ENCODE data around the gene CD200R1.

CD200R1 gene

DNA sequence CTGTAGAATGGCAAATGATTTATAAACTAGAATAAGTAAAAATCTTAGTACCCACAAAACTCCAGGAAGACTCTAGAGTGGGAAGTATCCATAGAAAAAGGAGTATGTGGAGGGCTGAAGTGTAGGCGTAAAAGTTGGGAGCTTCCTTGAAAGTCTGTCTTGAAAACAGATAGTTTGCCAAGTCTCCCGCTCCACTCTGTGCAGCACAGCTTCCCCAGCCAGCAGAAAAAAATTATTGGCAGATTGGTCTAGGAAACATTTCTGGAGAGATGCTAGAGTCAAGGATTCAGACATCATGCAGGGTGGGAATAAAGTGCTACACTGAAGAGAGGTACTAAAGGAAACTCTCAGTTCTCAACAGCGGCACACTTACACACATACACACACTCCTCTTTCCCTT, 74.8 kb downstream of the CD200R1 start:
- Mint-ChIP-seq H3K36me3 (ENCODE audit: low read depth) (no peaks in the 10 kb centered on the region), H3K27me3 (ENCODE audit: low read depth, poor library complexity) (no peaks in the 10 kb centered on the region), H3K27ac (no peak overlapping the region), H3K4me1 (no peaks in the 10 kb centered on the region), H3K9me3 (peaks cover 19% of the 10 kb centered on the region), H3K4me3 (no peak overlapping the region)
- no peak for DNase-seq
- TF ChIP-seq, protein P1, sequence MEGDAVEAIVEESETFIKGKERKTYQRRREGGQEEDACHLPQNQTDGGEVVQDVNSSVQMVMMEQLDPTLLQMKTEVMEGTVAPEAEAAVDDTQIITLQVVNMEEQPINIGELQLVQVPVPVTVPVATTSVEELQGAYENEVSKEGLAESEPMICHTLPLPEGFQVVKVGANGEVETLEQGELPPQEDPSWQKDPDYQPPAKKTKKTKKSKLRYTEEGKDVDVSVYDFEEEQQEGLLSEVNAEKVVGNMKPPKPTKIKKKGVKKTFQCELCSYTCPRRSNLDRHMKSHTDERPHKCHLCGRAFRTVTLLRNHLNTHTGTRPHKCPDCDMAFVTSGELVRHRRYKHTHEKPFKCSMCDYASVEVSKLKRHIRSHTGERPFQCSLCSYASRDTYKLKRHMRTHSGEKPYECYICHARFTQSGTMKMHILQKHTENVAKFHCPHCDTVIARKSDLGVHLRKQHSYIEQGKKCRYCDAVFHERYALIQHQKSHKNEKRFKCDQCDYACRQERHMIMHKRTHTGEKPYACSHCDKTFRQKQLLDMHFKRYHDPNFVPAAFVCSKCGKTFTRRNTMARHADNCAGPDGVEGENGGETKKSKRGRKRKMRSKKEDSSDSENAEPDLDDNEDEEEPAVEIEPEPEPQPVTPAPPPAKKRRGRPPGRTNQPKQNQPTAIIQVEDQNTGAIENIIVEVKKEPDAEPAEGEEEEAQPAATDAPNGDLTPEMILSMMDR (IDR thresholded peaks at IDR 0.05), result no peak

DNA sequence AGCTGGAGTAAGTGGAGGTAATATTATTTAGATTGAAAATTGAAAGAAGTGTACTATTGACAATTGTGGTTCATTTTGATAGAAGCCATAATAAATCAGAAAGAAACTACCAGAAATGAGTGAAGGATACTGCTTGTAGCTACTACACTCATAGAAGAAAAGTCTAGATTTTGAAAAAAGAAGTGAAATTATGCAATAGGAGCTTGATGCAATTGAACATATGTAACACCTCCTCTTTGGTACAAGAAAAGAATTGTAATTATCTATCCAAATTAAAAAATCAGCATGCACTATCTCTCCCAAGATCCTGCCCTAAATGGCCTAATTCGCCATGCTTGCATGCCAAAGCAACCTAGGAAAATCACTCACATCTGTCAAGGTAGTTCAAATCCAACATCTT, 77.1 kb downstream of the CD200R1 start:
- Mint-ChIP-seq H3K36me3 (ENCODE audit: low read depth) (no peaks in the 10 kb centered on the region), H3K4me3 (no peak overlapping the region), H3K27me3 (ENCODE audit: low read depth, poor library complexity) (no peaks in the 10 kb centered on the region), H3K9me3 (no peaks in the 10 kb centered on the region), H3K27ac (no peak overlapping the region), H3K4me1 (no peaks in the 10 kb centered on the region)
- TF ChIP-seq, protein P1 (IDR thresholded peaks at IDR 0.05), result no peak
- DNase-seq, result no peak

DNA sequence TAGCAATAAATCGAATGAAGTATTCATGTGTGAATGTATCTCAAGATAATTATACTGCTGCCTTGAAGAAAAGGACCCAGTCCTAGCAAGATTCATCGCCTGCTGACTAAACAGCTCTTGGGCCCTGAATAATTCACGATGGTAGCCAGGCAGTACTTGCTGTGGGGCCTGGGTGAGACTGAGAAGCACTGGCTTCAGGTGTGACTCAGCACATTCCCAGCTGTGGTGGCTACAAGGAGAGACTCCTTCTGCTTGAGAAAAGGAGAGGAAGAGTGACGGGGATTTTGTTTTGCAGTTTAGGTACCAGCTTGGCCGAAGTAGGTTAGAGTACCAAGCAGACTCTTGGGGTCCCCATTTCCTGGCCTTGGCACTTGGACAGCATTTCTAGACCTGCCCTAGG, 80.6 kb downstream of the CD200R1 start:
- Mint-ChIP-seq H3K4me3 (no peak overlapping the region), H3K4me1 (no peaks in the 10 kb centered on the region), H3K9me3 (peaks cover 5% of the 10 kb centered on the region), H3K36me3 (ENCODE audit: low read depth) (no peaks in the 10 kb centered on the region), H3K27me3 (ENCODE audit: low read depth, poor library complexity) (no peaks in the 10 kb centered on the region), H3K27ac (no peak overlapping the region)
- TF ChIP-seq, protein P1 (IDR thresholded peaks at IDR 0.05), result no peak
- no peak for DNase-seq

DNA sequence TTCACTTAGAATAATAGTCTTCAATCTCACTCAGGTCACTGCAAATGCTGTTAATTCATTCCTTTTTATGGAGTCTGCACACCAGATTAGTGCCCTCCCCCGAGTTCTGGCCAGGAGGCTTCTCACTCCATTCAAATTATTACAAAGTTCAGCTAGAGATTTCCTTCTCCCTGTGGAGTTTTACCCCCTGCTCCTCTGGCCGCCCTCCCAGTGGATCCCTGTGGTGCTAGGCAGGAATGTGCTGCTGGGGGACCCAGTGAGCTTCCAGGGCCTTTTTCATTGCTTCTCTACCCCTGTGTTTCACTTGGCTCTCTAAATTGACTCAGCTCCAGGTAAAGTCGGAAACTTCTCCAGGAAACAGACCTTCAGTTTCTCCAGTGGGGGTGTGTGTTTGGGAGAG, 85.5 kb downstream of the CD200R1 start:
- peaks cover 5% of the 10 kb centered on the region for H3K9me3 Mint-ChIP-seq

DNA sequence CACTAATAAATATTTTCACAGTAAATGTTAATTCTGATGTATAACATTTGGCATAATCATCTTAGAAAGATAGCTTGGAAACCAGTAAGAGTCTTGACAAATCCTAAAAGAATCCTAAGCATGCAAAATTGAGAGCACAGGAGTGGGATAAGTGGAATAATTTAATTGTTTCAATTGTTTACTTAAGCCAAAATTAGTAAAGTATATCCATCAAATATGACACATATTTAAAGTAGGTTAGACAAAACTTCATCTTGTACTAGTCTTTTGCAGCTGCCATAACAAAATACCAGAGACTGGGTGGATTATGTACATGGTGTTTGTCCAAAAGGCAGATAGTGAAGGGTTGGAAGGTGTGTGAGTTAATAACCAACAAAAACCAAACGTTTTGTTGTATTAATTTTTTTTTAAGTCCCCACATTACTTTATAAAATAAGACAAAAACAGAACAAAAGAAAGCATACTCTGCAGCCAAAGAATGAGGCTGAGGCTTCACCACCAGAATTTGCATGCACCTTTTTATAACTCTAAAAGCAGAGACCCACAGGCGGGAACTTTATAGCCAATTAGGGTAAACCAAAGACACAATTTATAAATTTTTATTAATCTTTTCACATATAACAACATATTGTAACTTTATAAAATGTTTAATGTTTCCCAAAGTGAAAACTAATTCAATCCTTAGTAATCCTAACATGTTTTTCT, 86.4 kb downstream of the CD200R1 start:
- Mint-ChIP-seq H3K36me3 (ENCODE audit: low read depth) (no peaks in the 10 kb centered on the region), H3K27me3 (ENCODE audit: low read depth, poor library complexity) (no peaks in the 10 kb centered on the region), H3K4me1 (no peaks in the 10 kb centered on the region), H3K4me3 (no peak overlapping the region), H3K9me3 (peaks cover 5% of the 10 kb centered on the region), H3K27ac (no peak overlapping the region)
- TF ChIP-seq, protein P1 (IDR thresholded peaks at IDR 0.05), result no peak
- no peak for DNase-seq

More for the DNA sequence above, 85.5 kb downstream of the CD200R1 start:
- Mint-ChIP-seq H3K4me3 (no peak overlapping the region), H3K27me3 (ENCODE audit: low read depth, poor library complexity) (no peaks in the 10 kb centered on the region), H3K27ac (no peak overlapping the region), H3K4me1 (no peaks in the 10 kb centered on the region), H3K36me3 (ENCODE audit: low read depth) (no peaks in the 10 kb centered on the region)
- TF ChIP-seq, protein P1 (IDR thresholded peaks at IDR 0.05), result no peak
- DNase-seq, result no peak

DNA sequence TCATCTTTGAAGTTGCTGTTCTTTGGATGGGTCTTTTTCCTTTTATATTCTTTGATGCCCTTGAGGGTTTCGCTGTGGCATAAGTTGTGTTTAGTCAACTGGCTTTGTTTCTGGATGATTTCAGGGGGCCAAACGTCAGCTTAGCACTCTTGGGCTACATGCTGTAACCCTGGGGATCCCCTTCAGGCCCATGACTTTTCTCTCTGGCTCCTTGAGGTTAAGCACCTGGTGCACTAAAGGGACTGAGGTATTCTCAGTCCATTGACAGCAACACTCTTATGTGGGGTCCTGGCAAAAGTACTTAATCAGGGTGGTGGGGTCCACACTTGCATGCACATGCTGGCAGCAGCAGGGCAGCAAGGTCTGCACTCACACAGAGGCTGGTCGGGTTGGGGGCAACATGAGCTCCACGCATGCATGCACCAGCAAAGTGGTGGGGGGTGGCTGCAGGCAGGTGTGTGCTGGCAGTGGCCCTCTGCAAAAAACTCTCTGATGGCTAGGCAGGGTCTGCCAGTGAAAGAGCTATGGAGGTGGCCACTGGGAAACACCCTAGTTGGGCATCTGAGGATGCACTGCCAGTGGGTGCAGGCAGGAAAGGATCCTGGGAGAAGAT, 90.1 kb downstream of the CD200R1 start:
- Mint-ChIP-seq H3K9me3 (peaks cover 4% of the 10 kb centered on the region), H3K4me3 (no peak overlapping the region), H3K27me3 (ENCODE audit: low read depth, poor library complexity) (no peaks in the 10 kb centered on the region), H3K4me1 (no peaks in the 10 kb centered on the region), H3K27ac (no peak overlapping the region), H3K36me3 (ENCODE audit: low read depth) (no peaks in the 10 kb centered on the region)
- TF ChIP-seq, protein P1 (IDR thresholded peaks at IDR 0.05), result no peak
- no peak for DNase-seq
